NT2/D1 (cell line): ENCODE measurements around the gene ARHGAP24.

Source experiments
- SUZ12 ChIP-seq: IDR thresholded peaks from 2 replicates; pipeline ENCODE4 v1.6.1; 2011; ENCODE audit not compliant: insufficient read length, insufficient read depth; ENCODE audit errors: extremely low read depth
- ZNF274 ChIP-seq: IDR thresholded peaks from 2 replicates; pipeline ENCODE4 v1.6.1; 2011; ENCODE audit warnings: mild to moderate bottlenecking, low read depth, low read length

- no peak for TF ChIP-seq ZNF274
- TF ChIP-seq SUZ12, result no peak
Measured at GRCh38 chr4:85491527-85491926, 16.6 kb downstream of the ARHGAP24 start.
